NCI-H526 treated with DMSO at 0.1 percent for 48 hours (cell line): ENCODE measurements around the gene KXD1.
"Not testable (repeated sequence)": the region's sequence is repeated elsewhere in the genome, so short reads cannot be mapped to it uniquely, and the experiment has no call there.

Source experiments
- DNase-seq: peaks from one replicate; lab custom pipeline; 2025; lab: John Stamatoyannopoulos, UW

KXD1 gene

DNA sequence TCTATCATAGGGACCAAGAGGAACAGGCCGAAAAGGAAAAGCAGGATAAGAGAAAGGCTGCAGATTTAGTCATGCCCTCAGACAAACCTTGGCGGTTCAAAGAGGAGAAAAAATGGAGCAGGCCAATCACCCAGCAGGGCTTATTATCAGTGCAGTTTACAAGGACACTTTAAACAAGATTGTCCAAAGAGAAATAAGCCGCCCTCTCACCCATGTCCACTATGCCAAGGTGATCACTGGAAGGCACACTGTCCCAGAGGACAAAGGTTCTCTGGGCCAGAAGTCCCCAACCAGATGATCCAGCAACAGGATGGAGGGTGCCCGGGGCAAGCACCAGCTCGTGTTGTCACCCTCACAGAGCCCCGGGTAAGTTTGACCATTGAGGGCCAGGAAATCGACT, 22.6 kb downstream of the KXD1 start:
- DNase-seq = no peak

DNA sequence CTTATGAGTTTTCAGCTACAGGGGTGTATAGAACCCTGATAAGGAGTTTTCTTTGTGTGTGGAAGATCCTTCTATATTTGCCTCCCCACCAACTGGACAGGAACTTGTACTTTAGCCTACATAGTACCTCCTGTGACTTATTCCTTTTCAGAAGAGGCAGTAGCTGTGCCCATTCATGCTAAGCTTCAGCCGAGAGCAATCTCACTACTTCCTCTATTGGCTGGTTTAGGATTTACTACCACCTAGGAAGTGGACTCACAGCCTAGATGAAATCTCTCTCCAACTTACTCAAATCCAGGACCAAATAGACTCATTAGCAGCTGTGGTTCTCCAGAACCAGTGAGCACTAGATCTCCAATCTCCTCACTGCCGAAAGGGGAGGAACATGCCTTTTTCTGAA, 28.6 kb downstream of the KXD1 start:
- DNase-seq = no peak

DNA sequence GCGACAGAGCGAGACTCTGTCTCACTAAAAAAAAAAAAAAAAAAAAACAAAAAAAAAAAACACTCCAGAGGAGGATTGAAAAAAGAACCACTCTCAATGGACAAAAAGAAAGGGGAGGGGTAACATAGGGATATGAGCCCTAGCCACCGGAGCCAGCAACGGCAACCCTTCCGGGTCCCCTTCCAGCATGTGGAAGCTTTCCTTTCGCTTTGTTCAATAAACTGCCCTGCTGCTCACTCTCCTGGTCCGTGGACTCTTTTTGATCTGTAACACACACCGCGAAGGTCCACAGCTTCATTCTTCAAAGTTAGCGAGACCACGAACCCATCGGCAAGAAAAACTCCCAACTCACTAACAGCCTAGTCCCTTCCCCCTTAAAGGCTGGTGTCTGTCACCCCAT, 29.9 kb downstream of the KXD1 start:
- no peak for DNase-seq

DNA sequence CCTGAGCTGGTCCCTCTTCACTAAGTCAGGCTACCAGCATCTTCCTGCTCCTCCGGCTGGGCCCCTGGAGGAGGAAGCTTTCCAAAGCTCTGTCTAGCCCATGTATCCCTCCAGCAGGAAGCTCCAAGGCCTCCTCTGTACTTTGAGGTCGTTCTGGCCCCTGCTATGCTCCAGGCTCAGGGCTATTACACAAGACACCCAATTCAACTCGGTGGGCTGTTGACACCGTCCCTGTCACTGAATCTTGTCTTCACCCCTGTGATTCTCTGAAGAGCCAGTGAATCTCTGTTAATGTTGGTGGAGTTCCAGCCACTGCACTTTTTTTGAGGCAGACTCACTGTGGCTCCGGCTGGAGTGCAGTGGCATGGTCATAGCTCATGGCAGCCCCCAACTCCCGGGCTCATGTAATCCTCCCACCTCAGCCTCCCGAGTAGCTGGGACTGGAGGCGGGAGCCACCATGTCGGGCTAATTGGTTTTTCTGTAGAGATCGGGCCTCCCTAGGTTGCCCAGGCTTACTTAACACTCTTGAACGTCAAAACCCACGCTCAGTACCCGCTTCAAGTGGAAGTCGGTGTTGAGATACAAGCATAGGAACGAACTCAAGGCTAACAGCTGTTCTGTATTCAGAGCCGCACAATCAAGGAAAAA, 30.4 kb downstream of the KXD1 start:
- DNase-seq = no peak

DNA sequence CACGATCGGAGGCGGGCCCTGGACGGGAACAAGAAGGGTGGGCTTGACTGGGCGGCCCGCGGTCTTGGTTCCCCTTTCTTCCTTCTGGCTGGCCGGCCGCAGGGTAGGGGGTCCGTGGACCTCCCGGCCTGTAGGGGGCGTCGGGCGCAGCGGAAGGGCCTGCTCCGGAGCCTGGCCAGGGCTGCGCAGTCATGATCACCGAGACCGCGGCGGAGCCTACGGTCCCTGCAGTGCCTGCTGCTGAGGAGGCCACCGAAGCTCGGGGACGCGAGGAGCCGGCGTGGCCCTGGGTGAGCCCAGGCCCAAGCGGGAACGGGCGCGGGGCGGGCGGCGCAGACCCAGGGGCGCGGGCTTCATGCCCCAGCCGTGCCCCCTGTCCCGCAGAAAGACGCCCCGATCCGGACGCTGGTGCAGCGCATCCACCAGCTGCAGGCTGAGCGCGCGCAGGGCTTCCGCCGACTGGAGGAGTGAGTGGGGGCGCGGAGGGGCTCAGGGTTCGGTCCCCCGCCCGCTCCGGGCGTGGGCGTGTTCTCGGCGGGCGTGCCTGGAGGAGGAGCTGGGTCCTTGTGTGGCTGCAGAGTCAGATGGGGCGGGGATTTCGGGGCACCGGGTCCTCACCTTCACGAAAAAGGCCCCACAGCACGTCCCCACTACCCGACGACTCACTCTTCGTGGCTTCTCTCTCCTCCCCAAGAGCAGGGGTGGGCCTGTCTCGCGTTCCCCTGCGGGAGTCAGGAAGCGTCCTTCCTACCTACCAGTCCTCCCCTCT, 31.1 kb downstream of the KXD1 start, which contains the start of gene REX1BD:
Gene REX1BD, plus strand, starts transcription at position 188 of the 769 bp plus-strand sequence. Its CDS starts 4 bp downstream, at position 192.
- peak; percentile 44 for DNase-seq

DNA sequence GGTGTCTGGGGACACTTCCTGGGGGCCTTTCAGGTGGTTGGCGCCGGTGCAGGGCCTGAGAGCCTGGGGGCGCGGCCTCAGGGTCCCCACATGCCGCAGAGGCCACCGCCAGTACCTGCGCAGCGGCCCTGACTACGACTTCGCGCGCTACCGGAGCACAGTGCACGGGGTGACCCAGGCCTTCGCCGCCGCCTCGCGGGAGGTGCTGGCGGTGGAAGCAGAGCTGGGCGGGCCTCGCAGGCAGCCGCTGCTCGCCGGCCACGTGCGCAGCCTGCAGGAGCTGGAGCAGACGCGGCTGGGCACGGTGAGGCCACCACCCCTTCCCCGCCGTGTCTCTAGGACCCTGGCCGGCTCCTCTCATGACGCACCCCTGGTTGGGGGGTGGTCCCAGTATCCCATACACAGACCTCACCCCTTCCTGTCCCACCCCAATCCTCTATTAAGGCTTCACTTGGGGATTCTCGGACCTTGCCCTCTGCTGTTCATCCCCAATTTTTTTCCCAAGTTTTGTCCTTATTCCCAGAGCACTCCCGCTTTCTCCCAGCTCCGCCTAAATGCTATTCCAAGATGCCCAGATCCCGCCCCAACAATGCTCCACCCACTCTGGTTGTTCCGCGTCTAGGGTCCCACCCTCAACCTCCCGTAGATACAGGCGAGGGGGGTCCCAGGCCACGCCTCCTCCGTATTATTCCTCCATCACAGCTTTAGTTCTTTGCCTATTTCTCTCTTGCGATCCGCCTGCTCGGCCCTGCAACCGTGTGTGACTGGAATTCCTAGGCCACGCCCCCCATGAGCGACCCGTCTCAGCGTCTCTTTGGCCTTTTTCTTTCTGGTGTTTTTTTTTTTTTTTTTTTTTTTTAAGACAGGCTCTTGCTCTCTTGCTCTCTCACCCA, 32.0 kb downstream of the KXD1 start:
- DNase-seq = peak; percentile 39

GRCh38 chr19:18590273-18591272, 32.9 kb downstream of the KXD1 start:
- peak; percentile 76 for DNase-seq

DNA sequence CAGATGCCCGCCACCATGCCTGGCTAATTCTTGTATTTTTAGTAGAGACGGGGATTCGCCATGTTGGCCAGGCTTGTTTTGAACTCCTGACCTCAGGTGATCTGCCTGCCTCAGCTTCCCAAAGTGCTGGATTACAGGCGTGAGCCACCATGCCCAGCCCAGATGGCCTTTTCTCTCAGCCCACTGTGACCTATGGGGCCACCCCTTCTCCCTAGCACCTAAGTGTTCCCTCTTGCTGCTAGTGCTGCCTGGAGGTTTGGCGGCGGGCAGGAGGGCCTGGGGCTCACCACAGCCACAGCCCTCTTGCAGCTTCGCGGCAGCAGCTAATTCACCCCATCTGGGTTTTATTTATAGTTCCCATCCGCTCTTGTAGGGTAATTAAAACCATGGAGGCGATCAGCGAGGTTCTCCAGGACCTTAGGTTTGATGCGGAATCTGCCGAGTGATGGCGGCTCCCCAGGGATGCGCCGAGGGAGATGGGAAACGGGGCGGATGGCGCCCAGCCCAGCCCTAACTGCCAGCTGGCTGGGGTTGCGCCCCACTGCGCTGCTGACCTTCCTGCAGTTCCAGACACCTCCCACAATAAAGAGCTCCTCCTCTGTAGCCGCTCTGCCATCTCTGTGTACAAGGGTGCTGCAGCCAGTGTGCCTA, 34.2 kb downstream of the KXD1 start:
- no peak for DNase-seq

DNA sequence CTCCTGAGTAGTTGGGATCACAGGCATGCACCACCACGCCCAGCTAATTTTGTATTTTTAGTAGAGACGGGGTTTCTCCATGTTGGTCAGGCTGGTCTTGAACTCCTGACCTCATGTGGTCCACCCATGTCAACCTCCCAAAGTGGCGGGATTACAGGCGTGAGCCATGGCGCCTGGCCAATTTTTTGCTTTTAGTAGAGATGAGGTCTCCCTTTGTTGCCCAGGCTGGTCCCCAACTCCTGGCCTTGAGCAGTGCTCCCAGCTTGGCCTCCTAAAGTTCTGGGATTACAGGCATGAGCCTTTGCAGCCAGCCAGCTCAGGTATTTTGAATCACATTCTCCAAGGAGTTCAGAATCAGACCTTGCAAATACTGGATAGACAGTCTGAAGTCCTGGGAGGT, 35.1 kb downstream of the KXD1 start:
- not testable (repeated sequence) for DNase-seq

GRCh38 chr19:18593367-18594095, 35.9 kb downstream of the KXD1 start:
- DNase-seq = no peak

DNA sequence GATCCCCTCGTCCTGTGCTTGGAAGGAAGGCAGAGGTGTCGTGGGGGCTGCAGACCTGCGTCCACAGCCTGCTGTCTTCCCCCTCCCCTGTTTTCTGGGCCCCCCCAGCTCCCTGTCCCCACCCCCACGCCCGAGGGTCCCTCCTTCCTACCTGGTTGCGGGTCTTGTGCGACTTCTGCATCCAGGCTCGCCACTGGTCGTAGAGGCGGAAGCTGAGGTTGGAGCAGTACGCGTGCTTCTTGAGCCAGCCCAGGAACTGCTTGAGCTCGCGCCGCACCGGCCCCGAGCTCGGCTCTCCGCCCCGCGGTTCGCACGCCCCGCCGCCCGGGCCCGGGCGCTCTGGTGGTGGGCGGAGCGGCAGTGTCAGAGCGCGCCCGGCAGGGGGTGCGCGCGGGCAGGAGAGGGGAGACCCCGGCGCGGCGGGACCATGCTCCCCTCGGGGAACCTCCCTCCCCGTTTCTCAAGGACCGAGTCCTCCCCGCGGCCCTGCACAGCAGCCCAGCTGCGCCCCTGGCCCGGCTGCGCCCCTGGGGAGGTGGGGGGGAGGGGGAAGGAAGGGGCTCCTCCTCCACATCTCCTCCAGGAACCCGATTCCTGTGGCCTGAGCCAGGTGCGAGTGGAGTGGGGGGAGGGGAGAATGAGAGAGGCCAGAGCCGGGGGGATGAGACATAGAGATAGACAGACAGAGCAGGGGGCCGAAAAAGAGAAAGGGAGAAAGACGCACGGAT, 36.6 kb downstream of the KXD1 start:
- peak; percentile 19 for DNase-seq

GRCh38 chr19:18594824-18595373, 37.2 kb downstream of the KXD1 start:
- DNase-seq = no peak

GRCh38 chr19:18595475-18595874, 37.8 kb downstream of the KXD1 start:
- DNase-seq = no peak

DNA sequence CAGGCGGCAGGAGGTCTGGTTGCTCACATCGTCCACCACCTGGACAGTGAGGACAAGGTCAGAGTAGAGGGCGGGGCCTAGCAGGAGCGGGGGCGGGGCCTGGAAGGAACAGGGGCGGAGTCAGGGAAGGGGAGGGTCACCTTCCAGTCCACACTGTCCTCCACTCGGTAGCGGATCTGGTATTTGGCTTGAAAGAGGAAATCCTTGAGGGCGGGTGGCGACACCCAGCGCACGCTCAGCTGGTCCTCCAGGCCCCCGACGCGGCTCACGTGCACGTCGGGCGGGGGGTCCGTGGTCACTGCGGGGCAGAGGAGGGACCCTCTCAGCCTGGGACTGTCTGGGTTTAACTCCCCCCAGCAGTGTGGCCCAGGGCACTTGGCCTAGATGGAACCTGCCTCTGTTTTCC, 39.1 kb downstream of the KXD1 start:
- DNase-seq = no peak

DNA sequence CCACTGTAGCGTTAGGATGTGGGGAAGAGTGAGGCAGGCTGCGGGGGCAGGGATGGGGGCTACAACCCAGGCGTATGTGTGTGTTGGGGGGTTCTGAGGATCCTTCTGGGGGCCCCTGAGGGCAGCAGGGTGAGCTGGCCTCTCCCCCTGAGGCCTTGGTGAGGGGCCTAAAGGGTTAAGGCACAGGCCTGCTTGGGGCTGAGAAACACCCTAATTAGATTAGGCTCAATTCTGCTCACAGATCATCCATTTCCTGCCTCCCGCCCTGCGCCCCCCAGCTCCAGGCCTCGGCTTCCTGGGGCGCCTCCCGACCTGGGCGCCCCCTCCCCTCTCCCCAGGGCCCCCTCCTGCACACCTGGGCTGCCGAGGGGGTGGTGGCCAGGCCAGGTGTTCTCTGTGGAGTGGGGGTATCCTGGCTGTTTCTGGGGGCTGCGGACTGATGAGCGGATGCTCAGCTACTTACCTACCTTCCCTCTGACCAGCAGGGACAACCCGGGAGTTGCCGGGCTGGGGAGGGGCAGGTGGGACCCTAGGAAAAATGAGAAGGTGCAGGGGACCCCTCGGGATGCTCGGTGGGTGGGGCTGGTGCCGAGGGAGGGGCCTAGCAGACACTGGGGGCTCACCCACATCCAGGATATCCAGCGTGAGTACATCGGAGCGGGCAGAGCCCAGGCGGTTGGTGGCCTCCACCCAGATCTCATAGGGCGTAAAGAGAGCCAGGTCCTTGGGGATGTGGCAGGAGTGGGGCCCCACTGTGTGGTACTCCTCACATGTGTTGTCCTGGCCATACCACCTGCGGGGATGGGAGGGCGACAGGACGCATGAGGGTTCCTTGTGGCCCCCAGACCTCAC, 40.4 kb downstream of the KXD1 start:
- DNase-seq = no peak

GRCh38 chr19:18599485-18599884, 41.8 kb downstream of the KXD1 start:
- no peak for DNase-seq

- not testable (repeated sequence) for DNase-seq
Measured at GRCh38 chr19:18600692-18601397, 43.2 kb downstream of the KXD1 start.
